Measurements from ENCODE around the gene OTOA. TPM values are rescaled to one million over a fixed set of nuclear protein-coding genes. Genes with fewer than 3 reads are reported as not detected.

The OTOA gene
- polyA plus RNA-seq, 2 of the 4 experiments (the other 2 are of a cell fraction), result 0.05 TPM; not detected in 1

DNA sequence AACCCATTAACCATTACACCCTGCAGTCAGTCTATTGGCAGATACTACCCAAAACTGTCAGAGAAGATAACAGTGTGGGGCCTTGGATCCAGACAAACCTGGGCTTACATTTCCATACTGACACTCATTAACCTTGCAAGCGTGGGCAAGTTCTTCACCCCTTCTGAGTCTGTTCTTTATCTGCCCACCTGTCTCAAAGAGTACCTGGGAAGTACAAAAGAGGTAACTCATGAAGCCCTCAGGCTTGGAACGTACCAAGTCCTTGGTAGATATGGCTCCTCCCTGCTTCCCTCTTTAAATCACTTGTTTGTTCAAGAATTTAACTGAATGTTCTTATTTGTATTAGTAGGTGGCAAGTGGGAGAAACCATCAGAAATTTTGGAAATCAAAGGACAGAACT is 8.9 kb upstream of the OTOA start:
- ATAC-seq (no peak), DNase-seq (ENCODE audit: low read depth in 1 of 2, low spot score in 1 of 2) (no peak), FAIRE-seq (no peak)
- ChIA-PET CTCF (interaction anchor here (0.6 to 6.5 kb wide), 4 partner anchors 9 to 1401 kb away, joined by 3 to 85 read pairs (median 3); no protein-coding TSS in a partner anchor), POLR2A (no interaction called here)
- Histone ChIP-seq H3K27ac (no peak overlapping the region), H3K4me3 (no peak overlapping the region), H3K4me2 (no peak overlapping the region), H3K9me3 (no peaks in the 10 kb centered on the region), H3K4me1 (0 out of 3 replicates have a peak, but pooled peaks cover 3% of the 10 kb centered on the region)
- WGBS (ENCODE audit: missing lambda C conversion rate), result 92% methylated on average over 2 of the region's 2 CpGs
- TF ChIP-seq KDM5A (IDR thresholded peaks at IDR 0.05), result no peak
- no peak for TF ChIP-seq MYC (IDR thresholded peaks at IDR 0.05; ENCODE audit: borderline replicate concordance, low read length)
- TF ChIP-seq HEYL (CRISPR knock-in tag; IDR thresholded peaks at IDR 0.05), result no peak
- no peak for TF ChIP-seq RCOR1 (IDR thresholded peaks at IDR 0.05; ENCODE audit: low read depth, low read length)

- H3K4me3 ChIP-seq, result no peak overlapping the region
- ChIA-PET POLR2A (interaction anchor here (1.0 kb wide), 1 partner anchor 145 kb away, joined by 3 read pairs; no protein-coding TSS in a partner anchor), CTCF (interaction anchor here (0.5 to 6.5 kb wide), 47 partner anchors 10 to 1368 kb away, joined by 3 to 85 read pairs (median 3); no protein-coding TSS in a partner anchor)
- TF ChIP-seq, protein P1, sequence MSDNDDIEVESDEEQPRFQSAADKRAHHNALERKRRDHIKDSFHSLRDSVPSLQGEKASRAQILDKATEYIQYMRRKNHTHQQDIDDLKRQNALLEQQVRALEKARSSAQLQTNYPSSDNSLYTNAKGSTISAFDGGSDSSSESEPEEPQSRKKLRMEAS (IDR thresholded peaks at IDR 0.05), result no peak
- TF ChIP-seq RAD21 (conservative IDR thresholded peaks at IDR 0.05 in 1 of 2, IDR thresholded peaks at IDR 0.05 in 1 of 2), result peak; percentile 74 to 77
- no peak for TF ChIP-seq ZFP36 (IDR thresholded peaks at IDR 0.05; ENCODE audit: borderline replicate concordance, partially characterized antibody)
- TF ChIP-seq, protein P2, sequence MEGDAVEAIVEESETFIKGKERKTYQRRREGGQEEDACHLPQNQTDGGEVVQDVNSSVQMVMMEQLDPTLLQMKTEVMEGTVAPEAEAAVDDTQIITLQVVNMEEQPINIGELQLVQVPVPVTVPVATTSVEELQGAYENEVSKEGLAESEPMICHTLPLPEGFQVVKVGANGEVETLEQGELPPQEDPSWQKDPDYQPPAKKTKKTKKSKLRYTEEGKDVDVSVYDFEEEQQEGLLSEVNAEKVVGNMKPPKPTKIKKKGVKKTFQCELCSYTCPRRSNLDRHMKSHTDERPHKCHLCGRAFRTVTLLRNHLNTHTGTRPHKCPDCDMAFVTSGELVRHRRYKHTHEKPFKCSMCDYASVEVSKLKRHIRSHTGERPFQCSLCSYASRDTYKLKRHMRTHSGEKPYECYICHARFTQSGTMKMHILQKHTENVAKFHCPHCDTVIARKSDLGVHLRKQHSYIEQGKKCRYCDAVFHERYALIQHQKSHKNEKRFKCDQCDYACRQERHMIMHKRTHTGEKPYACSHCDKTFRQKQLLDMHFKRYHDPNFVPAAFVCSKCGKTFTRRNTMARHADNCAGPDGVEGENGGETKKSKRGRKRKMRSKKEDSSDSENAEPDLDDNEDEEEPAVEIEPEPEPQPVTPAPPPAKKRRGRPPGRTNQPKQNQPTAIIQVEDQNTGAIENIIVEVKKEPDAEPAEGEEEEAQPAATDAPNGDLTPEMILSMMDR (IDR thresholded peaks at IDR 0.05), result peak; percentile 95
- peak; percentile 67 for TF ChIP-seq SMC3 (IDR thresholded peaks at IDR 0.05)
- 0 out of 3 replicates have a peak, but pooled peaks cover 3% of the 10 kb centered on the region for H3K4me1 ChIP-seq
- peak; percentile 60 to 74 for DNase-seq (ENCODE audit: low read depth in 1 of 2, low spot score in 1 of 2)
- WGBS (ENCODE audit: missing lambda C conversion rate), result 6% methylated on average over 4 of the region's 4 CpGs
- ATAC-seq, result peak; percentile 56 to 62; a peak in 5 of 6 replicates
- peak; percentile 59 for FAIRE-seq
- peak overlapping the region; percentile 24; the same call in 2 of the 3 replicates for H3K4me2 ChIP-seq
- H3K9me3 ChIP-seq, result no peaks in the 10 kb centered on the region
- no peak overlapping the region for H3K27ac ChIP-seq
These were observed 6.7 kb upstream of the OTOA start for GRCh38 chr16:21656795-21657768.

- FAIRE-seq (no peak), DNase-seq (ENCODE audit: low read depth in 1 of 2, low spot score in 1 of 2) (no peak), ATAC-seq (no peak)
- Histone ChIP-seq H3K4me2 (no peak overlapping the region), H3K27ac (no peak overlapping the region), H3K9me3 (no peaks in the 10 kb centered on the region), H3K4me1 (0 out of 3 replicates have a peak, but pooled peaks cover 3% of the 10 kb centered on the region), H3K4me3 (no peak overlapping the region)
- 92% methylated on average over 4 of the region's 4 CpGs for WGBS (ENCODE audit: missing lambda C conversion rate)
- POLR2A ChIA-PET, result no interaction called here
- CTCF ChIA-PET, result interaction anchor here (0.7 to 6.5 kb wide), 5 partner anchors 13 to 65 kb away, joined by 3 to 85 read pairs (median 22); no protein-coding TSS in a partner anchor
- no peak for TF ChIP-seq EHF (CRISPR knock-in tag; IDR thresholded peaks at IDR 0.05)
- TF ChIP-seq ZSCAN20 (CRISPR knock-in tag; IDR thresholded peaks at IDR 0.05), result no peak
- TF ChIP-seq TFCP2L1 (CRISPR knock-in tag; IDR thresholded peaks at IDR 0.05), result no peak
- no peak for TF ChIP-seq TP53 (CRISPR knock-in tag; IDR thresholded peaks at IDR 0.05)
- TF ChIP-seq, protein P3, sequence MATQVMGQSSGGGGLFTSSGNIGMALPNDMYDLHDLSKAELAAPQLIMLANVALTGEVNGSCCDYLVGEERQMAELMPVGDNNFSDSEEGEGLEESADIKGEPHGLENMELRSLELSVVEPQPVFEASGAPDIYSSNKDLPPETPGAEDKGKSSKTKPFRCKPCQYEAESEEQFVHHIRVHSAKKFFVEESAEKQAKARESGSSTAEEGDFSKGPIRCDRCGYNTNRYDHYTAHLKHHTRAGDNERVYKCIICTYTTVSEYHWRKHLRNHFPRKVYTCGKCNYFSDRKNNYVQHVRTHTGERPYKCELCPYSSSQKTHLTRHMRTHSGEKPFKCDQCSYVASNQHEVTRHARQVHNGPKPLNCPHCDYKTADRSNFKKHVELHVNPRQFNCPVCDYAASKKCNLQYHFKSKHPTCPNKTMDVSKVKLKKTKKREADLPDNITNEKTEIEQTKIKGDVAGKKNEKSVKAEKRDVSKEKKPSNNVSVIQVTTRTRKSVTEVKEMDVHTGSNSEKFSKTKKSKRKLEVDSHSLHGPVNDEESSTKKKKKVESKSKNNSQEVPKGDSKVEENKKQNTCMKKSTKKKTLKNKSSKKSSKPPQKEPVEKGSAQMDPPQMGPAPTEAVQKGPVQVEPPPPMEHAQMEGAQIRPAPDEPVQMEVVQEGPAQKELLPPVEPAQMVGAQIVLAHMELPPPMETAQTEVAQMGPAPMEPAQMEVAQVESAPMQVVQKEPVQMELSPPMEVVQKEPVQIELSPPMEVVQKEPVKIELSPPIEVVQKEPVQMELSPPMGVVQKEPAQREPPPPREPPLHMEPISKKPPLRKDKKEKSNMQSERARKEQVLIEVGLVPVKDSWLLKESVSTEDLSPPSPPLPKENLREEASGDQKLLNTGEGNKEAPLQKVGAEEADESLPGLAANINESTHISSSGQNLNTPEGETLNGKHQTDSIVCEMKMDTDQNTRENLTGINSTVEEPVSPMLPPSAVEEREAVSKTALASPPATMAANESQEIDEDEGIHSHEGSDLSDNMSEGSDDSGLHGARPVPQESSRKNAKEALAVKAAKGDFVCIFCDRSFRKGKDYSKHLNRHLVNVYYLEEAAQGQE (IDR thresholded peaks at IDR 0.05), result no peak
- no peak for TF ChIP-seq BCL3 (IDR thresholded peaks at IDR 0.05)
- TF ChIP-seq HEYL (CRISPR knock-in tag; IDR thresholded peaks at IDR 0.05), result no peak
- TF ChIP-seq USF2 (IDR thresholded peaks at IDR 0.05), result no peak
- no peak for TF ChIP-seq ZC3H11A (IDR thresholded peaks at IDR 0.05)
- no peak for TF ChIP-seq HOXB13 (CRISPR knock-in tag; IDR thresholded peaks at IDR 0.05; ENCODE audit: low read depth)
- no peak for TF ChIP-seq ZNF302 (CRISPR knock-in tag; IDR thresholded peaks at IDR 0.05)
- TF ChIP-seq CBX2 (IDR thresholded peaks at IDR 0.05; ENCODE audit: borderline replicate concordance, low read depth), result no peak
- TF ChIP-seq NR3C1 (IDR thresholded peaks at IDR 0.05), result no peak
- no peak for TF ChIP-seq MYC (IDR thresholded peaks at IDR 0.05; ENCODE audit: borderline replicate concordance, low read length)
- TF ChIP-seq CEBPB (IDR thresholded peaks at IDR 0.05), result no peak
These were observed 4.6 kb upstream of the OTOA start for GRCh38 chr16:21659124-21659523.

Measured in A549 (cell line).